CD4-positive, alpha-beta T cell (primary cell): Measurements from ENCODE around the gene FUS. TPM values are rescaled to one million over a fixed set of nuclear protein-coding genes. Genes with fewer than 3 reads are reported as not detected.

Experiments
- ATAC-seq: fragments of 200-7000 bp; cut with Tn5 transposase; one replicate; pipeline ENCODE4 v1.10.0; 2022; ENCODE audit warnings: mild to moderate bottlenecking; ENCODE audit not compliant: poor library complexity
- CTCF ChIA-PET: fragments of 350-600 bp; sonication (Branson Sonifier 250); formaldehyde crosslinking; loops from one replicate; lab custom pipeline; 2021; ENCODE audit warnings: antibody characterized with exemption, inconsistent platforms; lab: Charles Lee
- POLR2A ChIA-PET: fragments of 350-600 bp; sonication (Branson Sonifier 250); formaldehyde crosslinking; loops from one replicate; lab custom pipeline; 2021; ENCODE audit warnings: antibody characterized with exemption, inconsistent platforms; lab: Charles Lee
- DNase-seq, 14 experiments: peaks; one replicate each; pipeline ENCODE4 v3.0.0-alpha.2; 2013 to 2020; ENCODE audit warnings: mixed read lengths in 2 of 14
- H3K27ac ChIP-seq, 2 donors: one replicate each; pipeline versions ENCODE4 v1.5.1 to v1.7.0; 2013; ENCODE audit warnings: low read length in 2 of 2, low read depth in 1 of 2, mild to moderate bottlenecking in 1 of 2
- H3K27me3 ChIP-seq, 2 experiments: 1 replicate in 1 of 2; 2 replicates in 1 of 2; pipeline versions ENCODE4 v1.6.1 to v1.7.0; 2013; ENCODE audit warnings: low read length in 2 of 2, control low read depth in 1 of 2, mild to moderate bottlenecking in 1 of 2, moderate library complexity in 1 of 2; ENCODE audit not compliant: insufficient read depth in 2 of 2, control insufficient read depth in 1 of 2
- H3K36me3 ChIP-seq: one replicate; pipeline ENCODE4 v1.6.1; 2013; ENCODE audit warnings: low read length, control low read depth; ENCODE audit not compliant: insufficient read depth
- H3K4me1 ChIP-seq: one replicate; pipeline ENCODE4 v1.6.1; 2013; ENCODE audit warnings: low read length, control low read depth; ENCODE audit not compliant: insufficient read depth
- H3K4me3 ChIP-seq: one replicate; pipeline ENCODE4 v1.5.1; 2013; ENCODE audit warnings: mild to moderate bottlenecking, low read length, moderate library complexity
- H3K9me3 ChIP-seq, 2 experiments: 1 replicate in 1 of 2; 2 replicates in 1 of 2; pipeline versions ENCODE4 v1.6.1 to v1.7.0; 2013; ENCODE audit warnings: low read length in 2 of 2, mild to moderate bottlenecking in 2 of 2, control low read depth in 1 of 2, moderate library complexity in 1 of 2; ENCODE audit not compliant: control insufficient read depth in 1 of 2, insufficient read depth in 1 of 2
- H3K27ac Mint-ChIP-seq: one replicate; pipeline ENCODE4 v1.8.0; 2020; ENCODE audit warnings: mixed read lengths
- H3K27me3 Mint-ChIP-seq: one replicate; pipeline ENCODE4 v1.8.0; 2021; ENCODE audit warnings: mixed read lengths
- H3K36me3 Mint-ChIP-seq: one replicate; pipeline ENCODE4 v1.8.0; 2021; ENCODE audit warnings: low read depth, mixed read lengths
- H3K4me1 Mint-ChIP-seq: one replicate; pipeline ENCODE4 v1.8.0; 2021; ENCODE audit warnings: low read depth, mixed read lengths
- H3K4me3 Mint-ChIP-seq: one replicate; pipeline ENCODE4 v1.8.0; 2020; ENCODE audit warnings: mild to moderate bottlenecking, mixed read lengths
- H3K9me3 Mint-ChIP-seq: one replicate; pipeline ENCODE4 v1.8.0; 2020; ENCODE audit warnings: mixed read lengths
- CTCF ChIP-seq: fragments of 200-600 bp; IDR thresholded peaks from one replicate; pipeline ENCODE4 v1.8.0; 2022; ENCODE audit warnings: antibody characterized with exemption, mild to moderate bottlenecking
- intact Hi-C, 2 experiments: fragments of 100-400 bp; cut with DNase I in 1 of 2; cut with micrococcal nuclease in 1 of 2; formaldehyde crosslinking; loops; one replicate each; pipeline versions ENCODE4 v1.15.1 to v1.9.0; 2023 to 2025; cut with DNase I, micrococcal nuclease
- total RNA-seq, 174 experiments: library from RNA in 2 of 174; stranded (reverse) in 2 of 174; gene quantifications; one replicate each; pipeline ENCODE4 v1.2.3 and lab custom pipeline; 2021 to 2026

FUS gene
- total RNA-seq, 2 experiments from 2014 or later: 699 to 733 TPM

GRCh38 chr16:31224092-31224955 lies 44.4 kb downstream of the FUS start:
- ATAC-seq: no peak
- Histone ChIP-seq H3K9me3 (no peaks in the 10 kb centered on the region), H3K36me3 (no peaks in the 10 kb centered on the region), H3K4me1 (no peaks in the 10 kb centered on the region), H3K4me3 (no peak overlapping the region), H3K27ac (no peak overlapping the region), H3K27me3 (peaks cover 0 to 2% of the 10 kb centered on the region in 2 experiments)
- no peak overlapping the region for H3K27ac Mint-ChIP-seq
- H3K27me3 Mint-ChIP-seq: peaks cover 11% of the 10 kb centered on the region
- no peaks in the 10 kb centered on the region for H3K4me1 Mint-ChIP-seq
- POLR2A ChIA-PET: interaction anchor here (1.1 kb wide), 1 partner anchor 11 kb away, joined by 4 read pairs; the partner anchor contains the start of gene TRIM72
- TF ChIP-seq CTCF: no peak
- H3K4me3 Mint-ChIP-seq: no peak overlapping the region
- peak in 1 of 14 experiments; percentile 12 for DNase-seq
- intact Hi-C loops: no loop called here
- no peaks in the 10 kb centered on the region for H3K9me3 Mint-ChIP-seq
- CTCF ChIA-PET: no interaction called here
- H3K36me3 Mint-ChIP-seq: no peaks in the 10 kb centered on the region

- no peak for ATAC-seq
- no peak overlapping the region for H3K4me3 ChIP-seq
- H3K4me1 Mint-ChIP-seq: no peaks in the 10 kb centered on the region
- H3K9me3 Mint-ChIP-seq: no peaks in the 10 kb centered on the region
- H3K27ac Mint-ChIP-seq: no peak overlapping the region
- H3K27me3 ChIP-seq: peaks cover 0 to 2% of the 10 kb centered on the region in 2 experiments
- no peaks in the 10 kb centered on the region for H3K9me3 ChIP-seq
- POLR2A ChIA-PET: interaction anchor here (1.1 kb wide), 1 partner anchor 11 kb away, joined by 4 read pairs; the partner anchor contains the start of gene TRIM72
- no peaks in the 10 kb centered on the region for H3K4me1 ChIP-seq
- DNase-seq: no peak
- intact Hi-C loops: no loop called here
- H3K36me3 Mint-ChIP-seq: no peaks in the 10 kb centered on the region
- no peak for TF ChIP-seq CTCF
- no peak overlapping the region for H3K27ac ChIP-seq
- H3K27me3 Mint-ChIP-seq: peaks cover 9% of the 10 kb centered on the region
- CTCF ChIA-PET: interaction anchor here (0.8 kb wide), 1 partner anchor 23 kb away, joined by 6 read pairs; no protein-coding TSS in a partner anchor
- H3K4me3 Mint-ChIP-seq: no peak overlapping the region
- no peaks in the 10 kb centered on the region for H3K36me3 ChIP-seq
Observed at GRCh38 chr16:31225193-31225592, 45.3 kb downstream of the FUS start.

GRCh38 chr16:31228206-31228605 lies 48.3 kb downstream of the FUS start:
- H3K9me3 ChIP-seq: peaks cover 0 to 6% of the 10 kb centered on the region in 2 experiments
- intact Hi-C loops: no loop called here
- Mint-ChIP-seq H3K27me3 (no peaks in the 10 kb centered on the region), H3K27ac (no peak overlapping the region), H3K4me1 (no peaks in the 10 kb centered on the region), H3K36me3 (no peaks in the 10 kb centered on the region), H3K9me3 (no peaks in the 10 kb centered on the region), H3K4me3 (no peak overlapping the region)
- ChIA-PET POLR2A (no interaction called here), CTCF (no interaction called here)
- H3K4me3 ChIP-seq: no peak overlapping the region
- TF ChIP-seq CTCF: no peak
- no peaks in the 10 kb centered on the region for H3K36me3 ChIP-seq
- DNase-seq: no peak
- no peak overlapping the region for H3K27ac ChIP-seq
- H3K27me3 ChIP-seq: no peaks in the 10 kb centered on the region
- H3K4me1 ChIP-seq: no peaks in the 10 kb centered on the region
- no peak for ATAC-seq
